GM12801 (cell line): ENCODE data around the gene KLF17.

ENCODE experiments used
- CTCF ChIP-seq: IDR thresholded peaks from one replicate; pipeline ENCODE4 v1.5.1; 2011; ENCODE audit warnings: control low read depth; ENCODE audit not compliant: insufficient read length; ENCODE audit errors: extremely low read depth

Gene KLF17

GRCh38 chr1:44146536-44147361 is 28.1 kb downstream of the KLF17 start:
- TF ChIP-seq CTCF, result no peak

- no peak for TF ChIP-seq CTCF
Measured at GRCh38 chr1:44147582-44147981, 29.0 kb downstream of the KLF17 start.

- no peak for TF ChIP-seq CTCF
Measured at GRCh38 chr1:44151332-44151731, 32.7 kb downstream of the KLF17 start.

GRCh38 chr1:44151808-44152207 is 33.2 kb downstream of the KLF17 start:
- no peak for TF ChIP-seq CTCF

- TF ChIP-seq CTCF, result no peak
Measured at GRCh38 chr1:44152692-44153091, 34.1 kb downstream of the KLF17 start.

- no peak for TF ChIP-seq CTCF
Measured at GRCh38 chr1:44154049-44154448, 35.4 kb downstream of the KLF17 start.

GRCh38 chr1:44157903-44158302 is 39.3 kb downstream of the KLF17 start:
- TF ChIP-seq CTCF, result no peak
